Neuronal stem cell (in vitro differentiated cells): ENCODE data around the gene TCF20.

ENCODE experiments used
- DNase-seq: peaks from one replicate; pipeline ENCODE4 v3.0.0-alpha.2; 2013; ENCODE audit warnings: low spot score
- H2AFZ ChIP-seq: one replicate; pipeline ENCODE4 v1.6.1; 2013; ENCODE audit warnings: mild to moderate bottlenecking, low read length, inconsistent platforms
- H2AK5ac ChIP-seq: 2 replicates; pipeline ENCODE4 v1.6.1; 2013; ENCODE audit warnings: low read depth, mild to moderate bottlenecking, inconsistent platforms, low read length, moderate library complexity, mixed read lengths
- H2BK120ac ChIP-seq: 2 replicates; pipeline ENCODE4 v1.6.1; 2013; ENCODE audit warnings: low read depth, mild to moderate bottlenecking, inconsistent platforms, low read length, moderate library complexity, mixed read lengths
- H2BK12ac ChIP-seq: one replicate; pipeline ENCODE4 v1.6.1; 2013; ENCODE audit warnings: low read length, inconsistent platforms
- H2BK15ac ChIP-seq: 2 replicates; pipeline ENCODE4 v1.6.1; 2013; ENCODE audit warnings: mild to moderate bottlenecking, low read length, inconsistent platforms, mixed read lengths
- H2BK5ac ChIP-seq: one replicate; pipeline ENCODE4 v1.6.1; 2013; ENCODE audit warnings: inconsistent platforms, mild to moderate bottlenecking, low read length, moderate library complexity
- H3K14ac ChIP-seq: one replicate; pipeline ENCODE4 v1.6.1; 2013; ENCODE audit warnings: low read length, inconsistent platforms
- H3K18ac ChIP-seq: 2 replicates; pipeline ENCODE4 v1.6.1; 2013; ENCODE audit warnings: low read length, inconsistent platforms
- H3K23ac ChIP-seq: 2 replicates; pipeline ENCODE4 v1.6.1; 2013; ENCODE audit warnings: low read depth, mild to moderate bottlenecking, mixed read lengths, low read length, inconsistent platforms; ENCODE audit not compliant: poor library complexity
- H3K27ac ChIP-seq: replicated peaks from 3 replicates; pipeline ENCODE4 v1.5.1; 2013; ENCODE audit warnings: low read length, inconsistent platforms
- H3K27me3 ChIP-seq, 3 experiments: 2 replicates each; pipeline ENCODE4 v1.6.1; 2013; ENCODE audit warnings: low read length in 3 of 3, mild to moderate bottlenecking in 2 of 3, inconsistent platforms in 1 of 3, low read depth in 1 of 3, mixed read lengths in 1 of 3, moderate library complexity in 1 of 3; ENCODE audit not compliant: control insufficient read depth in 3 of 3, insufficient read depth in 3 of 3
- H3K36me3 ChIP-seq, 2 donors: replicated peaks in 1 of 2; 2 replicates each; pipeline ENCODE4 v1.6.1; 2013; ENCODE audit warnings: low read length in 2 of 2; ENCODE audit not compliant: control insufficient read depth in 2 of 2, insufficient read depth in 2 of 2
- H3K4ac ChIP-seq: 2 replicates; pipeline ENCODE4 v1.6.1; 2013; ENCODE audit warnings: inconsistent platforms, mild to moderate bottlenecking, low read length, moderate library complexity
- H3K4me1 ChIP-seq, 2 donors: 1 replicate in 1 of 2; 2 replicates in 1 of 2; pipeline ENCODE4 v1.6.1; 2013; ENCODE audit warnings: low read length in 2 of 2, low read depth in 1 of 2; ENCODE audit not compliant: control insufficient read depth in 2 of 2, insufficient read depth in 1 of 2
- H3K4me2 ChIP-seq: one replicate; pipeline ENCODE4 v1.6.1; 2013; ENCODE audit warnings: mild to moderate bottlenecking, low read length, inconsistent platforms; ENCODE audit not compliant: insufficient read depth, poor library complexity, severe bottlenecking
- H3K4me3 ChIP-seq, 2 donors: 2 replicates each; pipeline ENCODE4 v1.5.1; 2013; ENCODE audit warnings: low read length in 2 of 2, mild to moderate bottlenecking in 2 of 2, inconsistent platforms in 1 of 2, moderate library complexity in 1 of 2
- H3K79me1 ChIP-seq: one replicate; pipeline ENCODE4 v1.6.1; 2013; ENCODE audit warnings: low read depth, mild to moderate bottlenecking, inconsistent platforms, low read length, moderate library complexity
- H3K9ac ChIP-seq: one replicate; pipeline ENCODE4 v1.6.1; 2013; ENCODE audit warnings: mild to moderate bottlenecking, low read depth, low read length, inconsistent platforms; ENCODE audit not compliant: poor library complexity
- H3K9me3 ChIP-seq, 2 donors: replicated peaks in 1 of 2; 2 replicates each; pipeline versions ENCODE3 to v1.6.1; 2013; ENCODE audit warnings: low read length in 2 of 2, mild to moderate bottlenecking in 2 of 2, inconsistent platforms in 1 of 2, low read depth in 1 of 2, mixed read lengths in 1 of 2, moderate library complexity in 1 of 2; ENCODE audit not compliant: control insufficient read depth in 2 of 2, insufficient read depth in 1 of 2
- H4K8ac ChIP-seq: one replicate; pipeline ENCODE4 v1.6.1; 2013; ENCODE audit warnings: low read depth, mild to moderate bottlenecking, inconsistent platforms, low read length, moderate library complexity
- H4K91ac ChIP-seq: one replicate; pipeline ENCODE4 v1.6.1; 2013; ENCODE audit warnings: low read length, low read depth, mild to moderate bottlenecking, inconsistent platforms; ENCODE audit not compliant: poor library complexity
- WGBS, 2 donors: extraction: QIAGEN DNeasy Blood & Tissue Kit; methylation state at CpG; one replicate each; pipeline ENCODE4 v1.1.7; 2013; ENCODE audit warnings: missing lambda C conversion rate in 2 of 2, mixed read lengths in 1 of 2; ENCODE audit not compliant: insufficient read length in 2 of 2, insufficient replicate concordance in 1 of 2; ENCODE audit errors: extremely low coverage in 2 of 2; 5-methylcytosine and 5-hydroxymethylcytosine counted together

The TCF20 gene

DNA sequence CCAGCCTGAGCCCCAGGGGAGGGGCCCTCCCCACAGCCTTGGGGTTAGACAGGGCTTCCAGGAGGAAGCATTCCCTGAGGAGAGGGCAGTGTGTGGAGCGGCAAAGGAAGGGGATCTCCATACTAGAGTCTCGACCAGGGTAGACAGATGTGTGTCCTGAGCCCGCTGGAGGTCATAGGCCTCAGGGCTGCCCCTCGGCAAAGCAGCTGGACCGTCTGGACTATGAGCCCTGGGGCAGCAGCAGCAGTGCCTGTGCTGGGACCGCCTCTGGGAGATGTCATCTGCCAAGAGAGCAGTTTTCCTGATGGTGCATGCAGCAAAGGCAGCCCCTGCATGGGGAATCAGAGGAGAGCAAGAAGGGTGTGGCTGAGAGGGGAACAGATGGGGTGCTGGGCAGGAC is 20.8 kb upstream of the TCF20 start:
- Histone ChIP-seq H2BK120ac (no peak overlapping the region), H3K4me1 (peaks cover 24 to 55% of the 10 kb centered on the region in 2 donors)
- WGBS, 2 donors = no CpG with 5 or more reads among the region's 6 CpGs

DNA sequence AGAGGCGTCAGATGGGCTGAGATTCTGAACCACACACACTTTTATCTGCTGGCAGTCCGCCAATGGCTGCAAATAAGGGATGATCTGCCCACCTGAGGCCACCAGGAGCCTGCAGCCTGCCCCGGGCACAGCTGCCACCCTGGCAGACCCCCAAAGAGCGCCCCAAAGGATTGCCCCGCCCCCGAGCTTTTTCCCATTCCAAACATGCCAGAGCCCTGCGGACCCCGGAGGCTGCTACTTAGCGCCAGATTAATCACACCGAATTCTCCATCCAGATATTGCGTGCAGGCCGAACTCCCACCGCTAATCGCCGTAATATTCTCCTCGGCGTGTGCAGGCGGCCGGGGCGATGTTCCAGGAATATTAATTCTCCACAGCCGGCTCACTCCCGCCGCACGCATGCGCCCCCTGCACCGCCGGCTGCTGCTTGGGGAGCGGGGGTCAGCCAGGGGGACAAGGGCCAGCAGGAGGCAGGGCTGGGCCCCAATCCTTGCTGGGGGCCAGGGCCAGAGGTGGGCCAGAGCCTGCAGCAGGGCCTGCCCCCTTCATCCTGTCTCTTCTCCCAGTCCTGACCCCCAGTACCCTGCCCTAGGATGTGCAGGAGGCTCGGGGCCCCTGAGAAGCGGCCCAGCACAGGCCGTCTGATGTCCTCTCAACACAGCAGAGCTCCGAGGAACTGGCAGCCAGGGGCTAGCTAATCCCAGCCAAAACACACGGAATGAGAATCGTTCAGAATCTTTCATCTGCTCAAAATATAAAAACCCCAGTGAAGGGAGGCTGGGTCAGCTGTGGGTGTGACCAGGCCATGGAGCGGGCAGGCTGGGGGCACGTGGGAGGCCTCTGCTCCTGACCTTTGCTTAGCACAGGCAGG is 19.5 kb upstream of the TCF20 start:
- no peak overlapping the region for H2BK12ac ChIP-seq
- H2AK5ac ChIP-seq = peak overlapping the region; percentile 85
- no peak overlapping the region for H3K4me2 ChIP-seq
- peaks cover 24 to 55% of the 10 kb centered on the region in 2 donors for H3K4me1 ChIP-seq
- H3K27me3 ChIP-seq = peaks cover 0 to 7% (median 0%) of the 10 kb centered on the region in 3 experiments
- no peak overlapping the region for H4K8ac ChIP-seq
- H2BK15ac ChIP-seq = peak overlapping the region; percentile 72
- H2AFZ ChIP-seq = no peak overlapping the region
- H2BK120ac ChIP-seq = no peak overlapping the region
- H3K4ac ChIP-seq = peak overlapping the region; percentile 42
- no peaks in the 10 kb centered on the region for H3K36me3 ChIP-seq
- DNase-seq = no peak
- H3K14ac ChIP-seq = no peak overlapping the region
- no CpG with 5 or more reads among the region's 36 CpGs for WGBS, 2 donors
- no peak overlapping the region for H3K23ac ChIP-seq
- H2BK5ac ChIP-seq = peak overlapping the region; percentile 31
- peak overlapping the region; percentile 15 for H3K9ac ChIP-seq
- H3K4me3 ChIP-seq = no peak overlapping the region
- H3K18ac ChIP-seq = peak overlapping the region; percentile 72
- no peak overlapping the region for H3K27ac ChIP-seq
- no peaks in the 10 kb centered on the region for H3K9me3 ChIP-seq
- no peak overlapping the region for H4K91ac ChIP-seq
- no peaks in the 10 kb centered on the region for H3K79me1 ChIP-seq

More for the DNA sequence above, 20.8 kb upstream of the TCF20 start:
- Histone ChIP-seq H2BK5ac (no peak overlapping the region), H2BK12ac (no peak overlapping the region), H3K4me2 (no peak overlapping the region), H3K23ac (no peak overlapping the region), H3K27me3 (no peaks in the 10 kb centered on the region), H3K27ac (no peak overlapping the region), H2AFZ (no peak overlapping the region), H2AK5ac (no peak overlapping the region), H3K18ac (peak overlapping the region; percentile 9), H3K79me1 (no peaks in the 10 kb centered on the region), H3K9ac (no peak overlapping the region), H2BK15ac (no peak overlapping the region), H4K8ac (no peak overlapping the region), H3K4ac (no peak overlapping the region), H3K36me3 (no peaks in the 10 kb centered on the region), H3K9me3 (no peaks in the 10 kb centered on the region), H3K14ac (peak overlapping the region; percentile 65), H4K91ac (no peak overlapping the region), H3K4me3 (no peak overlapping the region)
- no peak for DNase-seq

DNA sequence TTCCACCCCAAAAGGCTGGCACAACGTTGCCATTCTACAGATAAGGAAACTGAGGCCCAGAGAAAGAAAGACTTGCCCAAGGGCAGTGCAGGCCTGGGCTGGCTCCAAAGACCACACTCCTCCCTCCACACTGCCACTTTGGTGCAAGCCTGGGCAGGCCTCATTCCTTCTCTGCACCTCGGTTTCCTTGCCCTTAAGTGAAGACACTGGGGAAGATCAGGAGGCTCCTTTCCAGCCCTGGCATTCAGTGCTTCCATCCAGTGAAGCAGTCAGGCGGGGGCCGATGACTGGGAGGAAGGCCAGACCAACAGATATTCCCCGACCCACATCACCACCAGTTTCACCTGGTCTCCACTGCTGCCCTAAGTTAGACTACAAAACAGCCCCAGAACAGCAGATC is 18.3 kb upstream of the TCF20 start:
- no peak overlapping the region for H3K23ac ChIP-seq
- H2AK5ac ChIP-seq = no peak overlapping the region
- no peak overlapping the region for H3K4me3 ChIP-seq
- no peak overlapping the region for H2BK120ac ChIP-seq
- no peak overlapping the region for H4K8ac ChIP-seq
- no peak overlapping the region for H2BK15ac ChIP-seq
- H2BK5ac ChIP-seq = no peak overlapping the region
- H3K18ac ChIP-seq = no peak overlapping the region
- no peak overlapping the region for H3K9ac ChIP-seq
- H3K9me3 ChIP-seq = no peaks in the 10 kb centered on the region
- H2BK12ac ChIP-seq = no peak overlapping the region
- WGBS, 2 donors = no CpG with 5 or more reads among the region's 5 CpGs
- no peaks in the 10 kb centered on the region for H3K36me3 ChIP-seq
- peaks cover 0 to 18% (median 0%) of the 10 kb centered on the region in 3 experiments for H3K27me3 ChIP-seq
- no peak overlapping the region for H3K4me2 ChIP-seq
- no peak overlapping the region for H3K4ac ChIP-seq
- no peak overlapping the region for H4K91ac ChIP-seq
- DNase-seq = no peak
- H3K27ac ChIP-seq = no peak overlapping the region
- H3K4me1 ChIP-seq = peaks cover 24 to 49% of the 10 kb centered on the region in 2 donors
- H3K14ac ChIP-seq = no peak overlapping the region
- H2AFZ ChIP-seq = no peak overlapping the region
- no peaks in the 10 kb centered on the region for H3K79me1 ChIP-seq

DNA sequence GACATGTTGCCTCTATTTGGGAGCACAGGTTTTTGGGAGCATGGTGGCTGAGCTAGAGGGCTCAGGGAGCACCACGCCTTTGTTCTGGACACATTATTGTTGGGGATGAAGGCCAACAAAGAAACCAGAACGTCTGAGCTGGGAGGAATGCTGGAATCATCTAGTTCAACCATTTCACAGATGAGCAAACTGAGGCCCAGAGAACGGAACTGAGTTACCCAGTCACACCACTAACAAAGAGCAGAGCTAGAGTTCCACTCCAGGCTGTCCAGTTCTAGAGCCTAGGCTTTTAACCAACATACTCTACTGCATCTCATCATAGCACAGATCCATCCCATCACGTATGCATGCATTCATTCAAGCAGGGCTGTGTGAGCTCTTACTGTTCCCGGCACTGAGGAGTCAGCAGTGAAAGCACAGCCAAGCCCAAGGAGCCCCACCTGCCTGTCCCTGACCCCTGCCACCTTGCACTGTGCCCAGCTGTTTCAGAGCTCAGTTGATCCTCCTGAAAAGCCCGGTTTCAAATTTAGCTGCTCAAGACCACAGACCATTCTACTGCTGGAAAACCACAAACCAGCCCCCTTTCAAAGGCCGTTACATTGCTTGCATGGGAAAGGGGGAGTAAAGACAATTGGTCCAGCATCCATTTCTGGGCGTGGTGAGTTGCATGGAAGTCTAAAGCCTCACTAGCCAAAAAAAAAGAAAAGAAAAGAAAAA is 16.9 kb upstream of the TCF20 start:
- Histone ChIP-seq H3K9me3 (no peaks in the 10 kb centered on the region), H2BK120ac (no peak overlapping the region), H3K23ac (no peak overlapping the region), H3K4me3 (no peak overlapping the region), H3K36me3 (no peaks in the 10 kb centered on the region), H2AFZ (no peak overlapping the region), H3K79me1 (no peaks in the 10 kb centered on the region), H4K91ac (no peak overlapping the region), H3K9ac (no peak overlapping the region), H3K4me1 (peaks cover 25 to 40% of the 10 kb centered on the region in 2 donors), H2BK12ac (no peak overlapping the region), H4K8ac (no peak overlapping the region), H3K4ac (no peak overlapping the region), H3K27me3 (peaks cover 0 to 21% (median 0%) of the 10 kb centered on the region in 3 experiments), H2AK5ac (no peak overlapping the region), H2BK5ac (no peak overlapping the region), H2BK15ac (no peak overlapping the region), H3K18ac (no peak overlapping the region), H3K14ac (peak overlapping the region; percentile 73), H3K27ac (no peak overlapping the region), H3K4me2 (no peak overlapping the region)
- WGBS, 2 donors = no CpG with 5 or more reads among the region's 8 CpGs
- no peak for DNase-seq
